Loucy (cell line): ENCODE results near the gene C16orf96.

ENCODE experiments used
- H2AFZ ChIP-seq: fragments of 200-600 bp; sonication (generic); 2 replicates; pipeline ENCODE4 v1.6.0; 2016; ENCODE audit warnings: antibody characterized with exemption, mild to moderate bottlenecking, low read length, moderate library complexity
- H3F3A ChIP-seq: fragments of 200-600 bp; 2 replicates; pipeline ENCODE4 v1.6.0; 2016; ENCODE audit warnings: antibody characterized with exemption, low read depth, mild to moderate bottlenecking
- H3K27me3 ChIP-seq: fragments of 200-600 bp; sonication (generic); 2 replicates; pipeline ENCODE4 v1.6.1; 2014; ENCODE audit warnings: low read length, mild to moderate bottlenecking; ENCODE audit not compliant: insufficient read depth, poor library complexity, severe bottlenecking
- H3K36me3 ChIP-seq: fragments of 200-600 bp; sonication (generic); 2 replicates; pipeline ENCODE4 v1.6.1; 2016; ENCODE audit warnings: low read length; ENCODE audit not compliant: insufficient read depth
- H3K4me1 ChIP-seq: fragments of 200-600 bp; sonication (generic); 2 replicates; pipeline ENCODE4 v1.5.1; 2014; ENCODE audit warnings: low read length, mild to moderate bottlenecking; ENCODE audit not compliant: insufficient read depth, poor library complexity, severe bottlenecking
- H3K4me2 ChIP-seq: fragments of 200-600 bp; sonication (generic); 2 replicates; pipeline ENCODE4 v1.6.0; 2014; ENCODE audit warnings: antibody characterized with exemption, low read length, low read depth, mild to moderate bottlenecking; ENCODE audit not compliant: poor library complexity, severe bottlenecking
- H3K4me3 ChIP-seq: fragments of 200-600 bp; sonication (generic); 2 replicates; pipeline ENCODE4 v1.5.1; 2014; ENCODE audit warnings: low read length, mild to moderate bottlenecking, mixed read lengths; ENCODE audit not compliant: poor library complexity, severe bottlenecking
- H3K79me2 ChIP-seq: fragments of 200-600 bp; sonication (generic); 2 replicates; pipeline ENCODE4 v1.6.1; 2014; ENCODE audit warnings: low read length; ENCODE audit not compliant: insufficient read depth
- H3K9ac ChIP-seq: fragments of 200-600 bp; sonication (generic); 2 replicates; pipeline ENCODE4 v1.6.0; 2014; ENCODE audit warnings: mild to moderate bottlenecking, low read depth, low read length, moderate library complexity; ENCODE audit not compliant: poor library complexity, severe bottlenecking
- H3K9me2 ChIP-seq: fragments of 200-600 bp; sonication (generic); replicated peaks from 2 replicates; pipeline ENCODE4 v1.6.1; 2016; ENCODE audit warnings: low read depth, low read length, mixed read lengths
- H3K9me3 ChIP-seq: fragments of 200-600 bp; sonication (generic); 2 replicates; pipeline ENCODE4 v1.6.1; 2014; ENCODE audit warnings: mild to moderate bottlenecking, antibody characterized with exemption, low read length, low read depth; ENCODE audit not compliant: insufficient read depth
- H4K20me1 ChIP-seq: fragments of 200-600 bp; sonication (generic); 2 replicates; pipeline ENCODE4 v1.6.0; 2014; ENCODE audit warnings: antibody characterized with exemption, low read length, mild to moderate bottlenecking; ENCODE audit not compliant: insufficient read depth, poor library complexity, severe bottlenecking
- CTCF ChIP-seq: fragments of 200-600 bp; sonication (generic); conservative IDR thresholded peaks from 2 replicates; pipeline ENCODE4 v1.5.1; 2014; ENCODE audit warnings: mild to moderate bottlenecking, antibody characterized with exemption, low read length
- EZH2phosphoT487 ChIP-seq: fragments of 200-600 bp; IDR thresholded peaks from 2 replicates; pipeline ENCODE4 v1.6.1; 2018; ENCODE audit warnings: antibody characterized with exemption, mild to moderate bottlenecking, moderate library complexity, borderline replicate concordance

Gene C16orf96

GRCh38 chr16:4647644-4647980 is 91.5 kb downstream of the C16orf96 start:
- Histone ChIP-seq H3K4me3 (no peak overlapping the region), H3K36me3 (peaks cover 9% of the 10 kb centered on the region; the same call in 1 of the 2 replicates), H2AFZ (no peak overlapping the region), H3K9ac (no peak overlapping the region), H3K9me2 (no peaks in the 10 kb centered on the region), H3K27me3 (no peaks in the 10 kb centered on the region), H4K20me1 (peaks cover 3% of the 10 kb centered on the region), H3K79me2 (peaks cover 3% of the 10 kb centered on the region; the same call in 1 of the 2 replicates), H3K4me1 (no peaks in the 10 kb centered on the region), H3K9me3 (no peaks in the 10 kb centered on the region), H3K4me2 (no peak overlapping the region), H3F3A (no peaks in the 10 kb centered on the region)
- TF ChIP-seq EZH2phosphoT487 (no peak), CTCF (no peak)

- Histone ChIP-seq H3K4me3 (no peak overlapping the region), H3K27me3 (no peaks in the 10 kb centered on the region), H3K79me2 (peaks cover 3% of the 10 kb centered on the region; the same call in 1 of the 2 replicates), H4K20me1 (peaks cover 3% of the 10 kb centered on the region), H3K4me2 (no peak overlapping the region), H2AFZ (no peak overlapping the region), H3F3A (no peaks in the 10 kb centered on the region), H3K4me1 (no peaks in the 10 kb centered on the region), H3K9me3 (no peaks in the 10 kb centered on the region), H3K9me2 (no peaks in the 10 kb centered on the region), H3K9ac (no peak overlapping the region), H3K36me3 (peaks cover 12% of the 10 kb centered on the region; the same call in 1 of the 2 replicates)
- TF ChIP-seq CTCF (no peak), EZH2phosphoT487 (no peak)
Measured at GRCh38 chr16:4648917-4649316, 92.8 kb downstream of the C16orf96 start.

GRCh38 chr16:4649744-4650442 is 93.8 kb downstream of the C16orf96 start:
- Histone ChIP-seq H3K79me2 (peaks cover 3% of the 10 kb centered on the region; the same call in 1 of the 2 replicates), H3K9ac (no peak overlapping the region), H3K9me3 (no peaks in the 10 kb centered on the region), H3K4me2 (no peak overlapping the region), H3K4me1 (no peaks in the 10 kb centered on the region), H3K36me3 (peaks cover 18% of the 10 kb centered on the region; the same call in 1 of the 2 replicates), H2AFZ (no peak overlapping the region), H3K9me2 (no peaks in the 10 kb centered on the region), H3F3A (no peaks in the 10 kb centered on the region), H3K27me3 (no peaks in the 10 kb centered on the region), H4K20me1 (peaks cover 3% of the 10 kb centered on the region), H3K4me3 (no peak overlapping the region)
- no peak for TF ChIP-seq CTCF
- TF ChIP-seq EZH2phosphoT487: no peak
